H1 (cell line): ENCODE results near the gene DLST. TPM values are rescaled to one million over a fixed set of nuclear protein-coding genes. Genes with fewer than 3 reads are reported as not detected.

Source experiments
- CTCF ChIA-PET: fragments of 300-600 bp; sonication (Branson Sonifier 250); formaldehyde crosslinking; loops from one replicate; lab custom pipeline; 2021; ENCODE audit not compliant: partially characterized antibody; lab: Charles Lee
- POLR2A ChIA-PET: fragments of 300-600 bp; sonication (Branson Sonifier 250); formaldehyde crosslinking; loops from one replicate; lab custom pipeline; 2021; ENCODE audit warnings: inconsistent platforms; ENCODE audit not compliant: partially characterized antibody; lab: Charles Lee
- DNase-seq, 2 experiments: peaks; one replicate each; pipeline versions ENCODE4 v3.0.0 to v3.0.0-alpha.2; 2010 to 2022; ENCODE audit warnings: low spot score in 2 of 2, low read depth in 1 of 2, mixed read lengths in 1 of 2
- FAIRE-seq: peaks from 2 replicates; lab custom pipeline; 2011; peaks lifted over from hg19 to GRCh38; lab: Jason Lieb, UNC
- H2AFZ ChIP-seq: 2 replicates; pipeline ENCODE4 v1.8.1; 2012; ENCODE audit warnings: low read length, inconsistent platforms
- H2AK5ac ChIP-seq: 2 replicates; pipeline ENCODE4 v1.6.1; 2013; ENCODE audit warnings: low read depth, low read length
- H2BK120ac ChIP-seq: replicated peaks from 2 replicates; pipeline ENCODE3; 2013; ENCODE audit warnings: low read depth, low read length, inconsistent platforms
- H2BK12ac ChIP-seq: 2 replicates; pipeline ENCODE4 v1.6.1; 2013; ENCODE audit warnings: low read depth, low read length
- H2BK15ac ChIP-seq: 2 replicates; pipeline ENCODE4 v1.6.1; 2013; ENCODE audit warnings: low read length
- H2BK20ac ChIP-seq: 2 replicates; pipeline ENCODE4 v1.6.1; 2013; ENCODE audit warnings: low read length
- H2BK5ac ChIP-seq: 2 replicates; pipeline ENCODE4 v1.6.1; 2013; ENCODE audit warnings: low read depth, low read length
- H3K14ac ChIP-seq: 2 replicates; pipeline ENCODE4 v1.6.1; 2013; ENCODE audit warnings: inconsistent platforms; ENCODE audit not compliant: insufficient read length
- H3K18ac ChIP-seq: 2 replicates; pipeline ENCODE4 v1.6.1; 2013; ENCODE audit warnings: low read length; ENCODE audit errors: extremely low read depth
- H3K23ac ChIP-seq: 2 replicates; pipeline ENCODE4 v1.6.1; 2013; ENCODE audit warnings: inconsistent platforms; ENCODE audit not compliant: insufficient read length
- H3K23me2 ChIP-seq: 2 replicates; pipeline ENCODE4 v1.6.1; 2013; ENCODE audit warnings: low read depth, low read length
- H3K27ac ChIP-seq: 2 replicates; pipeline ENCODE4 v1.6.1; 2011; ENCODE audit warnings: low read depth, low read length, inconsistent platforms
- H3K27me3 ChIP-seq, 4 experiments: replicated peaks in 1 of 4; 1 replicate in 1 of 4; 2 replicates in 3 of 4; pipeline versions ENCODE4 v1.6.1 to v1.8.1; 2011 to 2013; ENCODE audit warnings: low read length in 3 of 4, mild to moderate bottlenecking in 3 of 4, inconsistent platforms in 2 of 4, mixed read lengths in 2 of 4, moderate library complexity in 1 of 4; ENCODE audit not compliant: control insufficient read depth in 3 of 4, insufficient read depth in 3 of 4; ENCODE audit errors: extremely low read depth in 1 of 4
- H3K36me3 ChIP-seq, 4 experiments: 2 replicates each; pipeline versions ENCODE4 v1.6.1 to v1.8.1; 2011 to 2013; ENCODE audit warnings: mild to moderate bottlenecking in 4 of 4, low read length in 3 of 4, moderate library complexity in 2 of 4, control low read depth in 1 of 4, inconsistent platforms in 1 of 4; ENCODE audit not compliant: insufficient read depth in 4 of 4, control insufficient read depth in 2 of 4
- H3K4ac ChIP-seq: replicated peaks from 2 replicates; pipeline ENCODE3; 2013; ENCODE audit warnings: low read length, low read depth, mixed read lengths, inconsistent platforms; ENCODE audit not compliant: insufficient read length
- H3K4me1 ChIP-seq, 4 experiments: replicated peaks in 1 of 4; 1 replicate in 1 of 4; 2 replicates in 3 of 4; pipeline versions ENCODE4 v1.6.1 to v1.8.1; 2011 to 2013; ENCODE audit warnings: low read length in 3 of 4, inconsistent platforms in 2 of 4, mixed read lengths in 1 of 4; ENCODE audit not compliant: insufficient read depth in 4 of 4, control insufficient read depth in 3 of 4
- H3K4me2 ChIP-seq, 2 experiments: 2 replicates each; pipeline versions ENCODE4 v1.6.1 to v1.8.1; 2011 to 2013; ENCODE audit warnings: low read depth in 2 of 2, low read length in 2 of 2, control low read depth in 1 of 2, inconsistent platforms in 1 of 2, mild to moderate bottlenecking in 1 of 2; ENCODE audit not compliant: insufficient read depth in 1 of 2
- H3K4me3 ChIP-seq, 4 experiments: fragments of 200-600, 300-600 bp in 1 of 4; sonication (generic), shearing (Covaris generic), sonication (Bioruptor Twin) in 1 of 4; 2 replicates each; pipeline versions ENCODE4 v1.5.1 to v1.8.1; 2011 to 2016; ENCODE audit warnings: low read length in 4 of 4, low read depth in 3 of 4, control low read depth in 2 of 4, inconsistent platforms in 2 of 4, mild to moderate bottlenecking in 2 of 4, mixed read lengths in 1 of 4, moderate library complexity in 1 of 4; ENCODE audit not compliant: insufficient read depth in 2 of 4; ENCODE audit errors: extremely low read depth in 1 of 4
- H3K56ac ChIP-seq: replicated peaks from 2 replicates; pipeline ENCODE3; 2013; ENCODE audit warnings: low read depth, mild to moderate bottlenecking, mixed read lengths, low read length, inconsistent platforms; ENCODE audit not compliant: insufficient read length
- H3K79me1 ChIP-seq: 2 replicates; pipeline ENCODE4 v1.6.1; 2013; ENCODE audit warnings: low read depth, low read length, control low read depth
- H3K79me2 ChIP-seq, 2 experiments: 2 replicates each; pipeline versions ENCODE4 v1.6.1 to v1.8.1; 2012 to 2013; ENCODE audit warnings: low read length in 2 of 2, mild to moderate bottlenecking in 2 of 2, inconsistent platforms in 1 of 2; ENCODE audit not compliant: insufficient read depth in 2 of 2, control insufficient read depth in 1 of 2
- H3K9ac ChIP-seq, 4 experiments: replicated peaks in 1 of 4; 1 replicate in 1 of 4; 2 replicates in 3 of 4; pipeline versions ENCODE4 v1.6.1 to v1.8.1; 2011 to 2013; ENCODE audit warnings: low read depth in 3 of 4, low read length in 3 of 4, control low read depth in 2 of 4, mild to moderate bottlenecking in 2 of 4, moderate library complexity in 2 of 4, inconsistent platforms in 1 of 4; ENCODE audit errors: extremely low read depth in 1 of 4
- H3K9me3 ChIP-seq, 2 experiments: 2 replicates each; pipeline versions ENCODE4 v1.6.1 to v1.8.1; 2012 to 2013; ENCODE audit warnings: mild to moderate bottlenecking in 2 of 2, moderate library complexity in 2 of 2, control low read depth in 1 of 2, inconsistent platforms in 1 of 2, low read depth in 1 of 2, low read length in 1 of 2, mixed read lengths in 1 of 2; ENCODE audit not compliant: insufficient read depth in 2 of 2
- H4K20me1 ChIP-seq, 2 experiments: replicated peaks in 1 of 2; 2 replicates each; pipeline versions ENCODE3 to v1.8.1; 2011 to 2013; ENCODE audit warnings: inconsistent platforms in 2 of 2, low read length in 2 of 2, mild to moderate bottlenecking in 1 of 2; ENCODE audit not compliant: insufficient read depth in 2 of 2, control insufficient read depth in 1 of 2
- H4K5ac ChIP-seq: 2 replicates; pipeline ENCODE4 v1.6.1; 2013; ENCODE audit warnings: low read length, low read depth, mixed read lengths, inconsistent platforms; ENCODE audit not compliant: insufficient read length
- H4K8ac ChIP-seq: 2 replicates; pipeline ENCODE4 v1.8.0; 2013; ENCODE audit warnings: mild to moderate bottlenecking, moderate library complexity, low read length, inconsistent platforms; ENCODE audit not compliant: insufficient read depth; ENCODE audit errors: extremely low read depth
- H4K91ac ChIP-seq: replicated peaks from 2 replicates; pipeline ENCODE3; 2013; ENCODE audit warnings: low read length, mixed read lengths, inconsistent platforms; ENCODE audit not compliant: insufficient read length
- ATF3 ChIP-seq: IDR thresholded peaks from 2 replicates; pipeline ENCODE4 v1.6.1; 2011; ENCODE audit warnings: low read depth, mild to moderate bottlenecking, low read length; ENCODE audit not compliant: insufficient read depth
- CHD2 ChIP-seq: IDR thresholded peaks from 2 replicates; pipeline ENCODE4 v1.6.1; 2012; ENCODE audit warnings: low read length, improper control_type of control experiment
- EP300 ChIP-seq, 2 experiments: IDR thresholded peaks; 1 replicate in 1 of 2; 2 replicates in 1 of 2; pipeline ENCODE4 v1.6.1; 2011 to 2012; ENCODE audit warnings: low read depth in 2 of 2, low read length in 2 of 2, mild to moderate bottlenecking in 2 of 2, borderline replicate concordance in 1 of 2, inconsistent platforms in 1 of 2, moderate library complexity in 1 of 2
- KDM1A ChIP-seq: fragments of 200-600, 300-600 bp; sonication (generic); IDR thresholded peaks from 2 replicates; pipeline ENCODE4 v1.7.1; 2016; ENCODE audit warnings: mild to moderate bottlenecking, low read length, borderline replicate concordance
- TAF7 ChIP-seq: optimal IDR thresholded peaks from 2 replicates; pipeline ENCODE3; 2011; ENCODE audit warnings: low read depth, mild to moderate bottlenecking, inconsistent platforms, low read length, moderate library complexity, borderline replicate concordance
- TCF12 ChIP-seq: IDR thresholded peaks from 2 replicates; pipeline ENCODE4 v1.6.1; 2011; ENCODE audit warnings: low read depth, mild to moderate bottlenecking, low read length
- WGBS, 2 experiments: shearing (Covaris generic) in 1 of 2; methylation state at CpG; one replicate each; pipeline versions ENCODE4 v1.1.6 to v1.1.7; 2013 to 2015; ENCODE audit warnings: low lambda C conversion rate in 2 of 2, mixed read lengths in 2 of 2, inconsistent platforms in 1 of 2, low coverage in 1 of 2, missing lambda C conversion rate in 1 of 2; ENCODE audit not compliant: insufficient replicate concordance in 2 of 2, insufficient coverage in 1 of 2, insufficient read length in 1 of 2; ENCODE audit errors: extremely low coverage in 1 of 2, missing lambda C conversion rate in 1 of 2; 5-methylcytosine and 5-hydroxymethylcytosine counted together
- polyA plus RNA-seq, 7 experiments: library from polyadenylated mRNA; depleted of rRNA in 3 of 7; stranded (reverse) in 5 of 7; unstranded in 2 of 7; fragments of >200 nt in 5 of 7; fragments of 200-250 nt in 2 of 7; gene quantifications; 1 replicate in 5 of 7; 2 replicates in 1 of 7; 4 replicates in 1 of 7; pipeline versions ENCODE4 v1.2.1 to v1.2.3, GENCODE V29; 2011 to 2013; ENCODE audit warnings: missing spikeins in 2 of 7, mixed read lengths in 2 of 7
- total RNA-seq: library from RNA; stranded (reverse); fragmentation: NEBNext Ultra II Directional; extraction: Animal tissue kit (Norgen Biotek cat#: 25700); gene quantifications from 2 replicates; pipeline ENCODE4 v1.2.1, GENCODE V29; 2021

Gene DLST
- total and polyA plus RNA-seq, 2 of the 8 experiments (the other 6 are each of a cell fraction or from before 2014, with no cell fraction given): 96.5 to 117 TPM

GRCh38 chr14:74927225-74927624 lies 45.5 kb downstream of the DLST start:
- no peak overlapping the region for H3K23ac ChIP-seq
- CTCF ChIA-PET: interaction anchor here (1.1 to 1.8 kb wide), 4 partner anchors 18 to 250 kb away, joined by 3 to 7 read pairs (median 3); no protein-coding TSS in a partner anchor
- TF ChIP-seq TAF7: no peak
- TF ChIP-seq TCF12: no peak
- no peak for TF ChIP-seq CHD2
- TF ChIP-seq EP300 (IDR thresholded peaks at IDR 0.05; ENCODE audit: borderline replicate concordance in 1 of 2, low read depth in 2 of 2, low read length in 2 of 2): no peak
- no peak for TF ChIP-seq ATF3
- TF ChIP-seq KDM1A: no peak
- peaks cover 2% of the 10 kb centered on the region; the same call in 1 of the 2 replicates for H3K23me2 ChIP-seq
- no peak overlapping the region for H2BK20ac ChIP-seq
- H3K9ac ChIP-seq: no peak overlapping the region
- no peak overlapping the region for H4K8ac ChIP-seq
- H3K4me1 ChIP-seq: no peaks in the 10 kb centered on the region
- H3K4me2 ChIP-seq: no peak overlapping the region
- no peak for FAIRE-seq
- H3K56ac ChIP-seq: no peak overlapping the region
- H3K27ac ChIP-seq: no peak overlapping the region
- H3K27me3 ChIP-seq: 0 out of 7 replicates have a peak, but pooled peaks cover 0 to 2% (median 0%) of the 10 kb centered on the region in 4 experiments
- H3K4ac ChIP-seq: no peak overlapping the region
- H2BK12ac ChIP-seq: no peak overlapping the region
- H2BK5ac ChIP-seq: no peak overlapping the region
- H2AK5ac ChIP-seq: no peak overlapping the region
- no peak overlapping the region for H2BK15ac ChIP-seq
- no peak overlapping the region for H2AFZ ChIP-seq
- no peak overlapping the region for H3K4me3 ChIP-seq
- no peak overlapping the region for H4K5ac ChIP-seq
- H3K79me2 ChIP-seq: no peaks in the 10 kb centered on the region
- H4K91ac ChIP-seq: no peak overlapping the region
- H3K9me3 ChIP-seq: no peaks in the 10 kb centered on the region
- 85% methylated on average over 6 of the region's 6 CpGs; no CpG with 5 or more reads in 1 of the 2 experiments for WGBS, 2 experiments
- no peak for DNase-seq
- no peak overlapping the region for H2BK120ac ChIP-seq
- no peaks in the 10 kb centered on the region for H3K36me3 ChIP-seq
- no peak overlapping the region for H3K18ac ChIP-seq
- POLR2A ChIA-PET: no interaction called here
- H3K14ac ChIP-seq: no peak overlapping the region
- H3K79me1 ChIP-seq: no peaks in the 10 kb centered on the region
- no peaks in the 10 kb centered on the region for H4K20me1 ChIP-seq
